GM12865 (cell line): ENCODE data around the gene C1RL.

ENCODE experiments used
- DNase-seq: peaks from one replicate; pipeline ENCODE4 v3.0.0; 2010; ENCODE audit warnings: low read depth
- H3K4me3 ChIP-seq: 2 replicates; pipeline ENCODE4 v1.5.1; 2011; ENCODE audit warnings: mild to moderate bottlenecking, low read depth, low read length, control low read depth
- CTCF ChIP-seq: IDR thresholded peaks from 2 replicates; pipeline ENCODE4 v1.5.1; 2011; ENCODE audit warnings: low read length, control low read depth, low read depth, inconsistent platforms; ENCODE audit not compliant: insufficient read depth; ENCODE audit errors: missing control alignments

Gene C1RL

GRCh38 chr12:7145671-7146070 lies 36.7 kb upstream of the C1RL start:
- no peak overlapping the region for H3K4me3 ChIP-seq
- no peak for TF ChIP-seq CTCF
- no peak for DNase-seq

- TF ChIP-seq CTCF, result peak; percentile 48
- no peak overlapping the region for H3K4me3 ChIP-seq
- peak; percentile 39 for DNase-seq
Observed at GRCh38 chr12:7144414-7145120, 35.6 kb upstream of the C1RL start.

GRCh38 chr12:7143564-7143963 lies 34.5 kb upstream of the C1RL start:
- no peak for DNase-seq
- TF ChIP-seq CTCF, result no peak
- no peak overlapping the region for H3K4me3 ChIP-seq

GRCh38 chr12:7142809-7143465 lies 33.9 kb upstream of the C1RL start:
- DNase-seq, result no peak
- TF ChIP-seq CTCF, result no peak
- H3K4me3 ChIP-seq, result no peak overlapping the region

- TF ChIP-seq CTCF, result peak; percentile 63
- H3K4me3 ChIP-seq, result no peak overlapping the region
- DNase-seq, result peak; percentile 52
Observed at GRCh38 chr12:7142056-7142644, 33.1 kb upstream of the C1RL start.

GRCh38 chr12:7141351-7142005 lies 32.5 kb upstream of the C1RL start:
- DNase-seq, result no peak
- no peak for TF ChIP-seq CTCF
- no peak overlapping the region for H3K4me3 ChIP-seq
